Measurements from ENCODE around the gene SCT. TPM values are rescaled to one million over a fixed set of nuclear protein-coding genes. Genes with fewer than 3 reads are reported as not detected.

Gene SCT
- total and polyA plus RNA-seq, 2 of the 4 experiments (the other 2 are of a cell fraction), result not detected

DNA sequence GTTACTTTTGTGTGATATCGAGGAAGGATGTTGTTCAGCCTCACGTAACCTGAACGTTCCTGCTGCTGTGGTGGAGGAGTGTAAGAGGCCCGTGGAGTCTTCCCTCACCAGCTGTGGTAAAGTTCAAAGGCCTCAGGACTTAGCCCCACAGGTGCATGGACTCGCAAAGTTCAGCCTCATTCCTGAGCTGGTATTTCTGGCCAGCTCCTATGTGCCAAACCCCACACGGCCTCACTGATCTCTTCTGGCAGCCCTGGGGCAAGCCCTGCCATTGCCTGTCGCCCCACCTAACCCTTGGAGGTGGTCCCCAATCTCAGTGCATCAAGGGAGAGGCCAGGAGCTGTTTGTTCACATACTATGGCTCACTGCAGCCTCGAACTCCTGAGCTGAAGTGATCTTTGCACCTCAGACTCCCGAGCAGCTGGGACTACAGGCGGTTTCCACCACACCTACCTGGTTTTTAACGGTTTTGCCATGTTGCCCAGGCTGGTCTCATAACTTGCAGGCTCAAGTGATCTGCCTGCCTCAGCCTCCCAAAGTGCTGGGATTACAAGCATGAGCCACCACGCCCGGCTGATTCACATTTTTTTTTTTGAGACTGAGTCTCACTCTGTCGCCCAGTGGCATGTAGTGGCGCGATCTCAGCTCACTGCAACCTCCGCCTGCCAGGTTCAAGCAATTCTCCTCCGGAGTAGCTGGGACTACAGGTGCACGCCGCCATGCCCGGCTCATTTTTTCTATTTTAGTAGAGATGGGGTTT, 48.5 kb downstream of the SCT start:
- DNase-seq (no peak), ATAC-seq (ENCODE audit: low read depth) (no peak)
- no peaks in the 10 kb centered on the region for H3K9me3 ChIP-seq (ENCODE audit: control insufficient read depth, insufficient read depth, low read length)
- H2BK120ac ChIP-seq (ENCODE audit: low read depth, low read length), result no peak overlapping the region
- no peak overlapping the region for H3K4ac ChIP-seq (ENCODE audit: low read depth, low read length)
- POLR2A ChIA-PET (ENCODE audit: unreplicated experiment), result no interaction called here
- peaks cover 2 to 43% of the 10 kb centered on the region in 2 experiments; a peak in 3 of 4 replicates for H3K79me1 ChIP-seq (ENCODE audit: low read depth in 1 of 2, low read length in 2 of 2)
- H2BK15ac ChIP-seq (ENCODE audit: low read depth, low read length), result no peak overlapping the region
- no peak overlapping the region for H2AFZ ChIP-seq (replicated peaks; ENCODE audit: low read length, poor library complexity)
- peaks cover 16% of the 10 kb centered on the region for H3K4me1 ChIP-seq (ENCODE audit: control insufficient read depth, insufficient read depth, low read length)
- H4K20me1 ChIP-seq (ENCODE audit: insufficient read depth, low read length), result peaks cover 62% of the 10 kb centered on the region
- no peak overlapping the region for H3K4me3 ChIP-seq (ENCODE audit: insufficient read depth, low read depth, low read length)
- no peak overlapping the region; the same call in 1 of the 2 replicates for H2AK5ac ChIP-seq (ENCODE audit: low read depth, low read length)
- no peak overlapping the region for H4K91ac ChIP-seq (ENCODE audit: insufficient read depth, low read depth, low read length)
- no peak overlapping the region for H4K8ac ChIP-seq (ENCODE audit: low read depth in 2 of 2, low read length in 2 of 2)
- peak overlapping the region; percentile 67 for H3K23ac ChIP-seq (ENCODE audit: low read depth, low read length)
- TF ChIP-seq POLR2A (IDR thresholded peaks at IDR 0.05; ENCODE audit: low read depth, low read length) (no peak), ELK1 (IDR thresholded peaks at IDR 0.05; ENCODE audit: borderline replicate concordance, low read depth, low read length) (no peak), SMC3 (IDR thresholded peaks at IDR 0.05; ENCODE audit: low read depth, low read length) (no peak), MXI1 (IDR thresholded peaks at IDR 0.05; ENCODE audit: borderline replicate concordance, low read depth, low read length) (no peak), FOS (IDR thresholded peaks at IDR 0.05; ENCODE audit: low read depth, low read length) (no peak), RFX5 (IDR thresholded peaks at IDR 0.05; ENCODE audit: low read depth, low read length) (no peak), NFE2L2 (IDR thresholded peaks at IDR 0.05; ENCODE audit: low read depth, low read length) (no peak), CHD1 (IDR thresholded peaks at IDR 0.05; ENCODE audit: low read depth, low read length) (no peak), BHLHE40 (IDR thresholded peaks at IDR 0.05; ENCODE audit: low read depth, low read length) (no peak), RAD21 (IDR thresholded peaks at IDR 0.05; ENCODE audit: low read length) (no peak), MAFK (IDR thresholded peaks at IDR 0.05; ENCODE audit: low read depth, low read length) (no peak), CEBPB (IDR thresholded peaks at IDR 0.05; ENCODE audit: low read depth, low read length) (no peak), RCOR1 (IDR thresholded peaks at IDR 0.05; ENCODE audit: insufficient replicate concordance, low read length) (no peak), USF2 (IDR thresholded peaks at IDR 0.05; ENCODE audit: low read depth, low read length) (no peak), MAZ (IDR thresholded peaks at IDR 0.05; ENCODE audit: borderline replicate concordance, low read depth, low read length) (no peak)
- TF ChIP-seq, protein P1, sequence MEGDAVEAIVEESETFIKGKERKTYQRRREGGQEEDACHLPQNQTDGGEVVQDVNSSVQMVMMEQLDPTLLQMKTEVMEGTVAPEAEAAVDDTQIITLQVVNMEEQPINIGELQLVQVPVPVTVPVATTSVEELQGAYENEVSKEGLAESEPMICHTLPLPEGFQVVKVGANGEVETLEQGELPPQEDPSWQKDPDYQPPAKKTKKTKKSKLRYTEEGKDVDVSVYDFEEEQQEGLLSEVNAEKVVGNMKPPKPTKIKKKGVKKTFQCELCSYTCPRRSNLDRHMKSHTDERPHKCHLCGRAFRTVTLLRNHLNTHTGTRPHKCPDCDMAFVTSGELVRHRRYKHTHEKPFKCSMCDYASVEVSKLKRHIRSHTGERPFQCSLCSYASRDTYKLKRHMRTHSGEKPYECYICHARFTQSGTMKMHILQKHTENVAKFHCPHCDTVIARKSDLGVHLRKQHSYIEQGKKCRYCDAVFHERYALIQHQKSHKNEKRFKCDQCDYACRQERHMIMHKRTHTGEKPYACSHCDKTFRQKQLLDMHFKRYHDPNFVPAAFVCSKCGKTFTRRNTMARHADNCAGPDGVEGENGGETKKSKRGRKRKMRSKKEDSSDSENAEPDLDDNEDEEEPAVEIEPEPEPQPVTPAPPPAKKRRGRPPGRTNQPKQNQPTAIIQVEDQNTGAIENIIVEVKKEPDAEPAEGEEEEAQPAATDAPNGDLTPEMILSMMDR (conservative IDR thresholded peaks at IDR 0.05; ENCODE audit: low read depth, low read length), result no peak
- no peak overlapping the region for H4K5ac ChIP-seq (ENCODE audit: low read depth, low read length)
- dilution Hi-C loops (cut with HindIII; ENCODE audit: low sequenced_read_pairs, unreplicated experiment) (no loop called here), intact Hi-C loops (cut with micrococcal nuclease) (no loop called here), in situ Hi-C loops (cut with MboI; ENCODE audit: low sequenced_read_pairs) (no loop called here)
- H3K56ac ChIP-seq (ENCODE audit: extremely low read depth, insufficient read depth, low read length), result no peak overlapping the region
- CTCF ChIA-PET, result no interaction called here
- H3K9ac ChIP-seq (ENCODE audit: low read depth, low read length), result no peak overlapping the region
- peaks cover 12% of the 10 kb centered on the region for H3K36me3 ChIP-seq (ENCODE audit: control insufficient read depth, insufficient read depth, low read length)
- no TSS peak for BruUV-seq (replicated peaks)
- peak overlapping the region; percentile 82 for H2AK9ac ChIP-seq (replicated peaks; ENCODE audit: low read depth, low read length, poor library complexity)
- H3K27ac ChIP-seq (ENCODE audit: insufficient read depth, low read length), result no peak overlapping the region
- no peaks in the 10 kb centered on the region; the same call in 1 of the 2 replicates for H3K27me3 ChIP-seq (ENCODE audit: control insufficient read depth, insufficient read depth, low read length)
- H3K9me1 ChIP-seq (ENCODE audit: insufficient read depth, low read length), result peaks cover 18% of the 10 kb centered on the region
- no peak overlapping the region for H3K14ac ChIP-seq (replicated peaks; ENCODE audit: low read depth, low read length)
- H3K4me2 ChIP-seq (ENCODE audit: low read depth, low read length), result peak overlapping the region; percentile 95
- 82% methylated on average over 11 of the region's 21 CpGs; no CpG with 5 or more reads in 1 of the 2 experiments for WGBS, 2 experiments (ENCODE audit: extremely low coverage in 2 of 2, insufficient read length in 1 of 2)
- no peak overlapping the region for H3K18ac ChIP-seq (ENCODE audit: low read depth, low read length)
- no peak overlapping the region for H2BK20ac ChIP-seq (ENCODE audit: low read depth, low read length)
- no peak overlapping the region for H2BK5ac ChIP-seq (ENCODE audit: low read depth, low read length, poor library complexity, severe bottlenecking)

Measured in IMR-90 (cell line).